Left forelimb (tissue), 1 donor: ENCODE results near the gene TTLL9.
"Not testable (repeated sequence)": the region's sequence is repeated elsewhere in the genome, so short reads cannot be mapped to it uniquely, and the experiment has no call there.

ENCODE experiments used
- DNase-seq: peaks from one replicate; pipeline ENCODE4 v3.0.0-alpha.2; 2018; ENCODE audit warnings: low spot score

TTLL9 gene

DNA sequence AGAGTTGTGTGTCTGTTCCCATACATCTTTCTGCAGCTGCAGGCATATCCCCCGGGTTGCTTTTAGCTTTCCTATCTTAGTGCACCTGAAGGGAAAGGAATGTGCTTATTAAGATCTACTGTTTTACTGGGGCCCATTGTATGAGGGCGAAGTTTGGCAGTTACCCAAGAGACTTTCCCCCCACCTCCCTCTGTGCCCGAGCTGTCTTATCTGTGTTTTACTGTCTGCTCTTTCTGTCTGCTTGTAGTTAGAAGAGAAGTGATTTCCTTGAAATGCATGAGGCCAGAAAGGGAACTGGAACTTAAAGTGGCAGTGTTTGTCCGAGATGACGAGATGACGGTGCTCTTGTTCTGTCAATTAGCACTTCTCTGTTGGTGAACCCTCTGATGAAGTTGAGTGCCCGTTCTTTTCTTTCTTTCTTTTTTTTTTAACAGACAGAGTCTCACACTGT is 47.6 kb downstream of the TTLL9 start:
- DNase-seq = not testable (repeated sequence)

DNA sequence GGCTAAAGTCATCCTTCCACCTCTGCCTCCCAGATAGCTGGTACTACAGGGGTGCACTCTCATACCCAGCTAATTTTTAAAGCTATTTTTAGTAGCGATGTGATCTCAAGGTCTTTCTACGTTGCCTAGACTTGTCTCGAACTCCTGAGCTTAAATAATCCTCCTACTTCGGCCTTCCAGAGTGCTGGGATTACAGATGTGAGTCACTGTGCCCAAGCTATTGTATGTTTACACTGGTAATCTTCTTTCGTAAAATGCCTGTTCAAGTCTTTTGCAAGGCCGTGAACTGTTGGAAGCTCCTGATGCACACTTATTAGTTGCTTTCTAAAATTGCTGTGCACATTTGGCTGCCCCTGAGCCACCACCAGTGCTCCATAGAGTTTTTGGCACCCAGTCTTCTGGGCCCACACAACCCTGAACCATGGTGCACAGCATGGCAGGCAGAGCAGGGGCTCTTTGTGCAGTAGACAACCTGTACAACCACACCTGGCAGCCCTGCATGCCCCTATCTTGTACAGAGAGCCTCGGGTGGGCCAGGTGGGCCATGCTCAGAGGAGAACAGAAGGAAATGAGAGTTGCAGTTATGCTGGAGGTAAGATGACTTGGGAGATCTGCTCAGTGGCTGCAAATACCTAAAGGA is 48.2 kb downstream of the TTLL9 start:
- no peak for DNase-seq

- no peak for DNase-seq
These were observed 49.1 kb downstream of the TTLL9 start for GRCh38 chr20:31919410-31920155.

GRCh38 chr20:31920275-31920855 is 49.9 kb downstream of the TTLL9 start:
- DNase-seq = no peak

DNA sequence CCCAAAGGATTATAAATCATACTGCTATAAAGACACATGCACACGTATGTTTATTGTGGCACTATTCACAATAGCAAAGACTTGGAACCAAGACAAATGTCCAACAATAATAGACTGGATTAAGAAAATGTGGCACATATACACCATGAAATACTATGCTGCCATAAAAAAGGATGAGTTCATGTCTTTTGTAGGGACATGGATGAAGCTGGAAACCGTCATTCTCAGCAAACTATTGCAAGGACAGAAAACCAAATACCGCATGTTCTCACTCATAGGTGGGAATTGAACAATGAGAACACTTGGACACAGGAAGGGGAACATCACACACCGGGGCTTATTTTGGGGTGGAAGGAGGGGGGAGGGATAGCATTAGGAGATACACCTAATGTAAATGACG is 51.0 kb downstream of the TTLL9 start:
- DNase-seq = not testable (repeated sequence)

- no peak for DNase-seq
These were observed 51.7 kb downstream of the TTLL9 start for GRCh38 chr20:31922181-31922580.

DNA sequence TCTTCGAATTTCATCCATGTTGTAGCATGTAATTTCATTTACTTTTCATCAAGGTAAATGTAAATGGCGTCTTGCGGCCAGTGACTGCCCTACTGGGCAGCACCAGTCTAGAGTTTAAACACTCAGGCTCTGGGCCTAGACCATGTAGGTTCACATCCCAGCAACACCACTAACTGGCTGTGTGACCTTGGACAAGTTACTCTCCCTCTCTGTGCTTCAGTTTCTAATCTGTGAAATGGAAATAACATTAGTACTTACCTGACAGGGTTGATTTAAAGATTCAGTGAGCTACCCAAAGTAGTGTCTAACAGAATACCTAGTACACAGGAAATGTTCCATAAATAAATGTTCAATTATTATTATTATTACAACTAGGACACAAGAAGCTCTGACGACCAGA is 52.2 kb downstream of the TTLL9 start:
- DNase-seq = no peak

DNA sequence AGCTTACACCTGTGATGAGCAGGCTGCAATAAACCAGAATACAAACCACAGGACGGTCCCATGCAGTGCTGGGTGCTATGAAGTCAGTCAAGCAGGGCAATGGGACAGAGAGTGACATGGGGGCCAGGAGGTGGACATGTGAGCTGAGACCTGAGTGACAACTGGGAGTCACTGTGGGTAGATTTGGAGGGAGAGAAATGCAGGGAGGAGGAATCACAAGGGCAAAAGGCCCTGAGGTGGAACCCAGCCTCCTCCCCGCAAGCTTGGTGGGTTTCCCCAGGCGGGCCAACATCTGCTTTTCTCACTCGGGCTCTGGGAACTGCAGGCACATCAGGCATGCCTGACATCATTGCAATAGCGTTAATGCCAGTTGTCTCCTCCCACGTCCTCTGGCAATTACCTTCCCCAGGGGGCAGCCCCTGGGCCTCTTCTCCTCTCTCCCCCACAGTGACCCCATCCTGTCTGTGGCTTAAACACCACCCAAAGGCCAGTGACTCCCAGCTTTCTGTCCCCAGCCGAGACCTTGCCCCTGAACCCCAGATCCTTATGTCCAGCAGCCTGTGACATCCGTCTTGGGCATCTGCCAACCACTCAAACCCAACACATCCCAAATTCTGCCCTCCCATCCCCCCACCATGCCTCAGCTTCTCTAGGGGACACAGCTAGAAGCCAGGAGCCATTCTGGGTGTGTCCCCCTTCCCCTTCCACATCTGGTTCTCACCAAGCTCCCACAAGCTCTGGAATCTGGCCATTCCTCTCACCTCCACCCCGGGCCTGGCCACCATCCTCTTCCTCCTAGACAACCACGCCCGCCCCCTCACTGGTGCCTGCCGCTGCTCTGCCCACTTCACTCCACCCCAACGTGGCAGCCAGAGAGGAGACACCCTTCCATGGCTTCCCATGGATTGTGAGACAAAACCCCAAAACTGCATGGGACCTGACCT is 53.2 kb downstream of the TTLL9 start:
- DNase-seq = no peak

DNA sequence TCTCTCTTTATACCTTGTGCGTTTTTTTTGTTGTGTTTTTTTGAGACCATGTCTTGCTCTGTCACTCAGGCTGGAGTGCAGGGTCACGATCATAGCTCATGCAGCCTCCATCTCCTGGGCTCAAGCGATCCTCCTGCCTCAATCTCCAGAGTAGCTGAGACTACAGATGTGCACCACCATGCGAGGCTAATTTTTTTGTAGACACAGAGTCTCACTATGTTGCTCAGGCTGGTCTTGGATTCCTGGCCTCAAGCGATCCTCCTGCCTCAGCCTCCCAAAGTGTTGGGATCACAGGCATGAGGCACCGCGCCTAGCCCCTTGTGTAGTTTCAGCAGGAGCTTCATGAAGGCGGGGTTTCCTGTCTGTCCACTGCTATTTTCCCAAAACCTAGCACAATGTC is 54.1 kb downstream of the TTLL9 start:
- no peak for DNase-seq

- DNase-seq = no peak
These were observed 55.2 kb downstream of the TTLL9 start for GRCh38 chr20:31925631-31926030.

DNA sequence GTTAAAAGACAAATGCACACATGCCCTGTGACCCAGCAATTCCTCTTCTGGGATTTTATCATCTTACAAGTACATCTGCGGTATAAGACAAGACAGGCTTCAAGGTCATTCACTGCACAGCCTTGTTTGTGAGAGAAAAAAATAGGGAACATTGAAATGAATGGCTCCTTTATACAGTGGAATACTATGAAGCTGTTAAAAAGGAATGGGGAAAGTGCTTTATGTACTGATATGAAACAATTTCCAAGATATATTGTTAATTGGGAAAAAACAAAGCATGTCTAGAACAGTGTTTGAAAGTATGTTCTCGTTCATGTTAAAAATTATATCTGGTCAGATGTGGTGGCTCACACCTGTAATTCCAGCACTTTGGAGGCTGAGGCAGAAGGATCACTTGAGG is 56.1 kb downstream of the TTLL9 start:
- no peak for DNase-seq

DNA sequence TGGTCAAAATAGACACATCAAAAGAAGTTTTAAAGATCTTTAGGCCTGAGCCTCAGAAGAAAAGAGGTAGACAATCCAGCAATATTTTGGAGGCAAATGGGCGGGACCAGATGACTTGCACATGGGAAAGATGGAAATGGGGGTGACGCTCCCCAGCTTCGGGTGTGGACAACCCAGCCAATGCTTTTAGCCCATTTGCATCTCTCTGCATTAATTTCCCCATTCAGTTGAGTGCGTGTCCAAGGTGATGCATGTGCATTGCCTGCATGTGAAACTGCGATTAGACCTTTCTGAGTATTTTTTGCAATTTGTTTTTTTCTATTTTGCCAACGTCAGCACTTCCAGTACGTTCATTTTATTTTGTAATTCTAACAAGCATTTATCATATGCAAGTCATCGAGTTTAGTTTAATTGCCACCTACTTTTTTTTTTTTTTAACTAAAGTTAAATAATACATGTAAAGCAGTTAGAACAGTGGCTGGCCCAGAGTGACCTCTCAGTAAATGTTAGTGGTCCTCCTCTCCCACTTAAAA is 57.3 kb downstream of the TTLL9 start:
- DNase-seq = no peak

- DNase-seq = not testable (repeated sequence)
These were observed 59.2 kb downstream of the TTLL9 start for GRCh38 chr20:31929631-31930030.

DNA sequence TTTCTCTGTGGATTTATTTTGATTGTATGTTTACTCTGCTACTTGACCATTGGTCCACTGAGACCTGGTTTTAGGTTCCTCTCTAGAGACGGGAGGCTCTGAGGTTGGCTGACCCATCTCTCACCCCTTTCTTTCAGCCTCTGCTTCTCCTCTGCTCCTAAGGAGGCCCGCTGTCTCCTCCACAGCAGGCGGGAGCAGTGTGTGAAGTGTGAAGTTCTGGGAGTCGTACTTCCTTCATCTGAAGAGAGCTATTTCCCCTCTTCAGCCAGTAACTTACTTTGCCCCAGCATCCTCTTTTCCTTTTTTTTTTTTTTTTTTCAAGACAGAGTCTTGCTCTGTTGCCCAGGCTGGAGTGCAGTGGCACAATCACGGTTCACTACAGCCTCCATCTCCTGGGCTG is 60.3 kb downstream of the TTLL9 start:
- no peak for DNase-seq

- DNase-seq = no peak
These were observed 63.3 kb downstream of the TTLL9 start for GRCh38 chr20:31933698-31934097.

GRCh38 chr20:31934491-31934890 is 64.1 kb downstream of the TTLL9 start:
- no peak for DNase-seq

GRCh38 chr20:31934968-31935764 is 64.7 kb downstream of the TTLL9 start:
- DNase-seq = no peak

- DNase-seq = no peak
These were observed 66.0 kb downstream of the TTLL9 start for GRCh38 chr20:31936420-31936819.

GRCh38 chr20:31937820-31938219 is 67.4 kb downstream of the TTLL9 start:
- no peak for DNase-seq

DNA sequence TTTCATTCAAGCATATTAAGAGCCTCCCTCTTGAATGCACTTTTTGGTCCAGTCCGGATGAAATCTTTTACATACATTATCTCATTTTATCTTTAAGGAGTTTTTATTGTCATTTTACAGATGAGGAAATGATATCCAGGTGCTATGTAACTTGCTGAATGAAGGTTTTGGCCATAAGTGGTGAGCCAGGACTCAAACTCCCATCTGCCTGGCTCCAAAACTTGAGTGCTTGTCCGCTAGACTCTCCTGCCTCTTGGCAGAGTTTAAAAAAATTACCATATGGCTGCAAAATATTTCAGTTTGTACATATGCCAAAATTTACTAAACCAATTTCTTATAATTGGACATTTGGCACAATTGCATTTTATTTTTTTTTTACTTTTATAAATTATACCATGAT is 69.2 kb downstream of the TTLL9 start:
- DNase-seq = no peak

DNA sequence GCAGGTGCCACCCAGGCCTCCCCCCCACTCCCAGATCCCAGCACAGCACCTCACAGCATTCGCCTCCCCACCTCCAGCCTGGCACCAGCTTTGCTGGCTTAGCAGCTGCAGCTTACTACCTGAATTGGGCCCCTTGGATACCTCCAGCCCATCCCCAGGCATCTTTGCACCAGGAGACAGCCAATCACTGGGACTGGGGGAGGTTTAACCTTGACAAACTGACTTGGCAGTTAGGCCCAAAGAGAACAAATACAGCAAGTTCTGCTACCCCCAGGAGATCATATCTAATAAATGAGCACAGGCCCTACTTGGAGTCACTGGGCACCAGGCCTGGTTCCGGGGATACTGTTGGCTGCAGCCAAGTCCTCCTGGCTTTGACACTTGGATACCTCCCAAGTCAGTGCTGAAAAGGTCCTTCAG is 72.6 kb downstream of the TTLL9 start:
- no peak for DNase-seq
